ENCODE results near the gene SLC24A1. TPM values are rescaled to one million over a fixed set of nuclear protein-coding genes. Genes with fewer than 3 reads are reported as not detected.

SLC24A1 gene
- total RNA-seq, result 6.4 and 16.8 TPM in 2 replicates

GRCh38 chr15:65621638-65622037 is at the start of gene SLC24A1:
Gene SLC24A1 (plus strand): TSS chr15:65621938. CDS start chr15:65624081, 2,143 bp downstream.

GRCh38 chr15:65610871-65611718 is 10.6 kb upstream of the SLC24A1 start, which contains the start of gene INTS14:
Gene INTS14 (minus strand): TSS chr15:65611131. CDS start chr15:65607380, 3,751 bp downstream.

Other genes starting within 250 kb of the SLC24A1 start
- 0.26 TPM in 1 of 2 replicates, not detected in the other for gene IGDCC3, start 243.9 kb upstream of the SLC24A1 start, total RNA-seq
- 3.4 and 8.3 TPM in 2 replicates for gene IGDCC4, start 199.0 kb upstream of the SLC24A1 start, total RNA-seq
- gene DPP8, start 104.2 kb upstream of the SLC24A1 start, total RNA-seq, result 14.5 and 22.5 TPM in 2 replicates
- gene HACD3, start 91.5 kb upstream of the SLC24A1 start, total RNA-seq, result 53.5 and 64.5 TPM in 2 replicates
- gene INTS14, start 10.8 kb upstream of the SLC24A1 start, total RNA-seq, result 19.9 and 23.2 TPM in 2 replicates
- 8.4 and 9.4 TPM in 2 replicates for gene DENND4A, start 170.4 kb downstream of the SLC24A1 start, total RNA-seq
- gene RAB11A, start 247.6 kb downstream of the SLC24A1 start, total RNA-seq, result 143 and 146 TPM in 2 replicates